GM21529 (cell line): ENCODE measurements around the gene FOXN3.
"Not testable (repeated sequence)": the region's sequence is repeated elsewhere in the genome, so short reads cannot be mapped to it uniquely, and the experiment has no call there.

Experiments used
- ATAC-seq: cut with Tn5 transposase; IDR thresholded peaks from one replicate; pipeline ENCODE4 v1.9.1; 2021; ENCODE audit not compliant: unreplicated experiment

The FOXN3 gene

GRCh38 chr14:89255012-89255411 lies 162.0 kb downstream of the FOXN3 start:
- no peak for ATAC-seq

GRCh38 chr14:89254166-89254909 lies 162.7 kb downstream of the FOXN3 start:
- ATAC-seq, result no peak

GRCh38 chr14:89252887-89253532 lies 164.0 kb downstream of the FOXN3 start:
- ATAC-seq, result no peak

- no peak for ATAC-seq
Observed at GRCh38 chr14:89251061-89251460, 166.0 kb downstream of the FOXN3 start.

GRCh38 chr14:89250655-89250975 lies 166.4 kb downstream of the FOXN3 start:
- not testable (repeated sequence) for ATAC-seq

GRCh38 chr14:89249972-89250654 lies 166.9 kb downstream of the FOXN3 start:
- no peak for ATAC-seq

- ATAC-seq, result no peak
Observed at GRCh38 chr14:89249065-89249695, 167.9 kb downstream of the FOXN3 start.

GRCh38 chr14:89248411-89249064 lies 168.5 kb downstream of the FOXN3 start:
- ATAC-seq, result no peak

GRCh38 chr14:89247457-89248122 lies 169.4 kb downstream of the FOXN3 start:
- ATAC-seq, result no peak

- ATAC-seq, result no peak
Observed at GRCh38 chr14:89246290-89246689, 170.7 kb downstream of the FOXN3 start.

- ATAC-seq, result no peak
Observed at GRCh38 chr14:89245802-89246201, 171.2 kb downstream of the FOXN3 start.

GRCh38 chr14:89244720-89245119 lies 172.3 kb downstream of the FOXN3 start:
- ATAC-seq, result no peak

GRCh38 chr14:89243741-89244140 lies 173.3 kb downstream of the FOXN3 start:
- ATAC-seq, result no peak

GRCh38 chr14:89243286-89243685 lies 173.7 kb downstream of the FOXN3 start:
- no peak for ATAC-seq

GRCh38 chr14:89242652-89243279 lies 174.3 kb downstream of the FOXN3 start:
- no peak for ATAC-seq

- ATAC-seq, result no peak
Observed at GRCh38 chr14:89241934-89242651, 174.9 kb downstream of the FOXN3 start.

GRCh38 chr14:89241257-89241656 lies 175.8 kb downstream of the FOXN3 start:
- ATAC-seq, result no peak

- no peak for ATAC-seq
Observed at GRCh38 chr14:89240414-89240813, 176.6 kb downstream of the FOXN3 start.

- ATAC-seq, result no peak
Observed at GRCh38 chr14:89239023-89239422, 178.0 kb downstream of the FOXN3 start.
